ENCODE data around the gene TBC1D9B. TPM values are rescaled to one million over a fixed set of nuclear protein-coding genes. Genes with fewer than 3 reads are reported as not detected.

Gene TBC1D9B
- total and polyA plus RNA-seq, 2 of the 13 experiments (the other 11 are each of a cell fraction or from before 2014, with no cell fraction given) = 35.0 to 50.0 TPM

DNA sequence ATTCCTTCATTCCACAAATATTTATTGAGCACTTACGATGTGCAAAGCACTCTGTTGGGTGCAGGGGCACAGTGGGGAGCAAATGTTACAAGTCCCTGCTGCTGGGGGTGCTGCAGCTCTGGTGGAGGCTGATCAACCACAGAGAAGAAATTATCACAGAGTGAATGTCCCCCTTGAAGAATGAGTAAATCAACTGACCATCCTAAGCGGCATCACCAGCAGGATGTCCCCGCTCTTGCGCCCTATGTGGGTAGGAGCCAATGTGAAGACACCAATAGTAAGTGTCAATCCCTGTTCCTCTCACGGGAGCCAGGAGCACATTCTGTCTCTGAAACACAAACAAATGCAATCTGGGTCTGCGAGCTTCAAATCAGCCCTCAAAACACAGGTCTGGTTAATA is 47.4 kb upstream of the TBC1D9B start (continued):
- TF ChIP-seq RFXANK (CRISPR knock-in tag; IDR thresholded peaks at IDR 0.05) = no peak
- no peak for TF ChIP-seq REL (CRISPR knock-in tag; conservative IDR thresholded peaks at IDR 0.05)

GRCh38 chr5:179954434-179954833 is 46.7 kb upstream of the TBC1D9B start:
- no TSS peak for BruUV-seq (replicated peaks)
- no peak overlapping the region for H2AFZ ChIP-seq (ENCODE audit: low read length)
- H3K27ac ChIP-seq (ENCODE audit: extremely low read length, insufficient read depth, low read length) = no peak overlapping the region
- no peak overlapping the region for H3K4me3 ChIP-seq (replicated peaks in 1 of 3; ENCODE audit: insufficient read depth in 1 of 3, low read depth in 2 of 3, low read length in 3 of 3)
- in situ Hi-C loops (cut with HindIII; ENCODE audit: extremely low pct_ligation_motif_present, low pct_unique_long_range_greater_than_20kb) = no loop called here
- no peak for ATAC-seq
- H3K9ac ChIP-seq (ENCODE audit: insufficient read depth, low read depth, low read length) = no peak overlapping the region
- H3K4me1 ChIP-seq (ENCODE audit: insufficient read depth, low read length) = peaks cover under 1% of the 10 kb centered on the region; the same call in 1 of the 2 replicates
- FAIRE-seq = no peak
- 97% methylated on average over 6 of the region's 6 CpGs for WGBS (ENCODE audit: low lambda C conversion rate)
- no peaks in the 10 kb centered on the region for H3K36me3 ChIP-seq (replicated peaks in 1 of 2; ENCODE audit: control insufficient read depth in 1 of 2, insufficient read depth in 2 of 2, low read length in 2 of 2)
- intact Hi-C loops (cut with micrococcal nuclease; ENCODE audit: unreplicated experiment) = no loop called here
- ChIA-PET CTCF (ENCODE audit: low intra/inter-chr PET ratio, low total read pairs) (no interaction called here), POLR2A (no interaction called here)
- DNase-seq (ENCODE audit: low spot score) = no peak
- no peak overlapping the region for H3K4me2 ChIP-seq (ENCODE audit: low read depth, low read length)
- H3K27me3 ChIP-seq (ENCODE audit: control insufficient read depth in 1 of 2, insufficient read depth in 2 of 2, low read length in 2 of 2) = no peaks in the 10 kb centered on the region
- no peaks in the 10 kb centered on the region for H4K20me1 ChIP-seq (ENCODE audit: insufficient read depth, low read length)
- H3K79me2 ChIP-seq (ENCODE audit: insufficient read depth, low read length) = no peaks in the 10 kb centered on the region
- H3K9me3 ChIP-seq (ENCODE audit: low read length) = no peaks in the 10 kb centered on the region
- TF ChIP-seq RFX3 (CRISPR knock-in tag; IDR thresholded peaks at IDR 0.05) (no peak), RFXANK (CRISPR knock-in tag; IDR thresholded peaks at IDR 0.05) (no peak), ELF1 (CRISPR knock-in tag; IDR thresholded peaks at IDR 0.05) (no peak), SPEN (CRISPR knock-in tag; IDR thresholded peaks at IDR 0.05; ENCODE audit: low read depth) (no peak), CBX1 (IDR thresholded peaks at IDR 0.05; ENCODE audit: low read depth) (no peak), SETDB1 (CRISPR knock-in tag; IDR thresholded peaks at IDR 0.05; ENCODE audit: borderline replicate concordance) (no peak), ZNF672 (CRISPR knock-in tag; IDR thresholded peaks at IDR 0.05) (no peak), ZNF333 (CRISPR knock-in tag; IDR thresholded peaks at IDR 0.05; ENCODE audit: borderline replicate concordance) (no peak), ZNF773 (CRISPR knock-in tag; IDR thresholded peaks at IDR 0.05; ENCODE audit: borderline replicate concordance) (no peak)
- TF ChIP-seq, protein P1, sequence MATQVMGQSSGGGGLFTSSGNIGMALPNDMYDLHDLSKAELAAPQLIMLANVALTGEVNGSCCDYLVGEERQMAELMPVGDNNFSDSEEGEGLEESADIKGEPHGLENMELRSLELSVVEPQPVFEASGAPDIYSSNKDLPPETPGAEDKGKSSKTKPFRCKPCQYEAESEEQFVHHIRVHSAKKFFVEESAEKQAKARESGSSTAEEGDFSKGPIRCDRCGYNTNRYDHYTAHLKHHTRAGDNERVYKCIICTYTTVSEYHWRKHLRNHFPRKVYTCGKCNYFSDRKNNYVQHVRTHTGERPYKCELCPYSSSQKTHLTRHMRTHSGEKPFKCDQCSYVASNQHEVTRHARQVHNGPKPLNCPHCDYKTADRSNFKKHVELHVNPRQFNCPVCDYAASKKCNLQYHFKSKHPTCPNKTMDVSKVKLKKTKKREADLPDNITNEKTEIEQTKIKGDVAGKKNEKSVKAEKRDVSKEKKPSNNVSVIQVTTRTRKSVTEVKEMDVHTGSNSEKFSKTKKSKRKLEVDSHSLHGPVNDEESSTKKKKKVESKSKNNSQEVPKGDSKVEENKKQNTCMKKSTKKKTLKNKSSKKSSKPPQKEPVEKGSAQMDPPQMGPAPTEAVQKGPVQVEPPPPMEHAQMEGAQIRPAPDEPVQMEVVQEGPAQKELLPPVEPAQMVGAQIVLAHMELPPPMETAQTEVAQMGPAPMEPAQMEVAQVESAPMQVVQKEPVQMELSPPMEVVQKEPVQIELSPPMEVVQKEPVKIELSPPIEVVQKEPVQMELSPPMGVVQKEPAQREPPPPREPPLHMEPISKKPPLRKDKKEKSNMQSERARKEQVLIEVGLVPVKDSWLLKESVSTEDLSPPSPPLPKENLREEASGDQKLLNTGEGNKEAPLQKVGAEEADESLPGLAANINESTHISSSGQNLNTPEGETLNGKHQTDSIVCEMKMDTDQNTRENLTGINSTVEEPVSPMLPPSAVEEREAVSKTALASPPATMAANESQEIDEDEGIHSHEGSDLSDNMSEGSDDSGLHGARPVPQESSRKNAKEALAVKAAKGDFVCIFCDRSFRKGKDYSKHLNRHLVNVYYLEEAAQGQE (IDR thresholded peaks at IDR 0.05; ENCODE audit: borderline replicate concordance in 1 of 2, low read depth in 1 of 2, low read length in 2 of 2) = no peak

Data from HepG2 (cell line).